ENCODE results near the gene SSC4D.

Gene SSC4D

GRCh38 chr7:76356115-76356514, 53.4 kb downstream of the SSC4D start:
- in situ Hi-C loops (cut with MboI; ENCODE audit: low sequenced_read_pairs): no loop called here

- in situ Hi-C loops (cut with MboI; ENCODE audit: low sequenced_read_pairs): no loop called here
Measured at GRCh38 chr7:76354981-76355730, 54.3 kb downstream of the SSC4D start.

GRCh38 chr7:76354516-76354915, 55.0 kb downstream of the SSC4D start:
- in situ Hi-C loops (cut with MboI; ENCODE audit: low sequenced_read_pairs): no loop called here

GRCh38 chr7:76353744-76354143, 55.8 kb downstream of the SSC4D start:
- in situ Hi-C loops (cut with MboI; ENCODE audit: low sequenced_read_pairs): no loop called here

GRCh38 chr7:76352193-76352592, 57.3 kb downstream of the SSC4D start:
- in situ Hi-C loops (cut with MboI; ENCODE audit: low sequenced_read_pairs): no loop called here

GRCh38 chr7:76351372-76351771, 58.1 kb downstream of the SSC4D start:
- in situ Hi-C loops (cut with MboI; ENCODE audit: low sequenced_read_pairs): no loop called here

- in situ Hi-C loops (cut with MboI; ENCODE audit: low sequenced_read_pairs): no loop called here
Measured at GRCh38 chr7:76349313-76349885, 60.1 kb downstream of the SSC4D start.

GRCh38 chr7:76347710-76348109, 61.8 kb downstream of the SSC4D start:
- in situ Hi-C loops (cut with MboI; ENCODE audit: low sequenced_read_pairs): no loop called here

GRCh38 chr7:76346778-76347177, 62.7 kb downstream of the SSC4D start:
- in situ Hi-C loops (cut with MboI; ENCODE audit: low sequenced_read_pairs): no loop called here

GRCh38 chr7:76346097-76346496, 63.4 kb downstream of the SSC4D start:
- in situ Hi-C loops (cut with MboI; ENCODE audit: low sequenced_read_pairs): no loop called here

- in situ Hi-C loops (cut with MboI; ENCODE audit: low sequenced_read_pairs): no loop called here
Measured at GRCh38 chr7:76343931-76344321, 65.6 kb downstream of the SSC4D start.

GRCh38 chr7:76343294-76343930, 66.1 kb downstream of the SSC4D start:
- in situ Hi-C loops (cut with MboI; ENCODE audit: low sequenced_read_pairs): no loop called here

- in situ Hi-C loops (cut with MboI; ENCODE audit: low sequenced_read_pairs): no loop called here
Measured at GRCh38 chr7:76342222-76342621, 67.3 kb downstream of the SSC4D start.

- in situ Hi-C loops (cut with MboI; ENCODE audit: low sequenced_read_pairs): no loop called here
Measured at GRCh38 chr7:76340617-76341131, 68.8 kb downstream of the SSC4D start.
